Thoracic aorta (tissue), 2 donors: ENCODE measurements around the gene LIFR. TPM values are rescaled to one million over a fixed set of nuclear protein-coding genes. Genes with fewer than 3 reads are reported as not detected.
"Not testable (repeated sequence)": the region's sequence is repeated elsewhere in the genome, so short reads cannot be mapped to it uniquely, and the experiment has no call there.

ENCODE experiments used
- ATAC-seq: fragments of 150-250 bp; one replicate; pipeline ENCODE4 v1.8.0; 2017; ENCODE audit warnings: low read depth; ENCODE audit not compliant: insufficient number of reproducible peaks, low FRiP score
- DNase-seq: peaks from one replicate; pipeline ENCODE4 v3.0.0-alpha.2; 2020; ENCODE audit warnings: low spot score
- H3K27ac ChIP-seq, 2 donors: fragments of 200-600 bp; sonication (generic); 1 replicate in 1 of 2; 2 replicates in 1 of 2; pipeline ENCODE4 v1.5.1; 2016; ENCODE audit warnings: mild to moderate bottlenecking in 2 of 2, moderate library complexity in 2 of 2
- H3K27me3 ChIP-seq: fragments of 200-600 bp; sonication (generic); replicated peaks from 2 replicates; pipeline ENCODE4 v1.6.0; 2016; ENCODE audit warnings: mild to moderate bottlenecking; ENCODE audit not compliant: insufficient read depth
- H3K36me3 ChIP-seq: fragments of 200-600 bp; sonication (generic); one replicate; pipeline ENCODE4 v1.5.1; 2016
- H3K4me1 ChIP-seq, 2 donors: fragments of 200-600 bp; sonication (generic); 1 replicate in 1 of 2; 2 replicates in 1 of 2; pipeline versions ENCODE4 v1.5.1 to v1.6.0; 2016; ENCODE audit warnings: low read depth in 2 of 2, mild to moderate bottlenecking in 1 of 2; ENCODE audit not compliant: control insufficient read depth in 1 of 2
- H3K4me3 ChIP-seq: fragments of 200-600 bp; sonication (generic); 2 replicates; pipeline ENCODE4 v1.5.1; 2016; ENCODE audit warnings: mild to moderate bottlenecking
- H3K9me3 ChIP-seq: fragments of 200-600 bp; sonication (generic); 2 replicates; pipeline ENCODE4 v1.5.1; 2016
- CTCF ChIP-seq: fragments of 200-600 bp; sonication (generic); IDR thresholded peaks from one replicate; pipeline ENCODE4 v1.5.1; 2019; ENCODE audit warnings: antibody characterized with exemption
- total RNA-seq, 2 donors: library from RNA; depleted of rRNA; stranded (reverse); fragments of >200 nt; gene quantifications; one replicate each; pipeline versions ENCODE4 v1.1.0 to v1.2.3, GENCODE V29; 2016

LIFR gene
- total RNA-seq, 2 donors from 2014 or later = 61.1 to 110 TPM

GRCh38 chr5:38575476-38575875 is 19.0 kb upstream of the LIFR start:
- DNase-seq = no peak
- Histone ChIP-seq H3K4me1 (no peaks in the 10 kb centered on the region), H3K9me3 (no peaks in the 10 kb centered on the region), H3K27me3 (no peaks in the 10 kb centered on the region), H3K36me3 (no peaks in the 10 kb centered on the region), H3K4me3 (no peak overlapping the region), H3K27ac (no peak overlapping the region)
- no peak for ATAC-seq
- no peak for TF ChIP-seq CTCF

GRCh38 chr5:38574009-38574408 is 17.6 kb upstream of the LIFR start:
- no peak for TF ChIP-seq CTCF
- Histone ChIP-seq H3K27ac (no peak overlapping the region), H3K9me3 (no peaks in the 10 kb centered on the region)

GRCh38 chr5:38573521-38573920 is 17.1 kb upstream of the LIFR start:
- H3K9me3 ChIP-seq = no peaks in the 10 kb centered on the region
- H3K36me3 ChIP-seq = no peaks in the 10 kb centered on the region
- no peak overlapping the region for H3K27ac ChIP-seq
- H3K4me1 ChIP-seq = no peaks in the 10 kb centered on the region
- H3K27me3 ChIP-seq = no peaks in the 10 kb centered on the region
- TF ChIP-seq CTCF = no peak
- no peak for DNase-seq
- no peak overlapping the region for H3K4me3 ChIP-seq
- ATAC-seq = no peak

More at GRCh38 chr5:38574009-38574408, 17.6 kb upstream of the LIFR start:
- Histone ChIP-seq H3K4me1 (no peaks in the 10 kb centered on the region), H3K36me3 (no peaks in the 10 kb centered on the region), H3K27me3 (no peaks in the 10 kb centered on the region), H3K4me3 (no peak overlapping the region)
- DNase-seq (no peak), ATAC-seq (no peak)

GRCh38 chr5:38569180-38569579 is 12.7 kb upstream of the LIFR start:
- Histone ChIP-seq H3K36me3 (no peaks in the 10 kb centered on the region), H3K27me3 (no peaks in the 10 kb centered on the region), H3K4me3 (no peak overlapping the region), H3K4me1 (no peaks in the 10 kb centered on the region), H3K9me3 (no peaks in the 10 kb centered on the region), H3K27ac (no peak overlapping the region)
- DNase-seq (no peak), ATAC-seq (no peak)
- no peak for TF ChIP-seq CTCF

GRCh38 chr5:38567306-38567705 is 10.9 kb upstream of the LIFR start:
- H3K4me1 ChIP-seq, H3K27me3 ChIP-seq, H3K9me3 ChIP-seq, H3K4me3 ChIP-seq, DNase-seq, ATAC-seq, H3K27ac ChIP-seq, H3K36me3 ChIP-seq: not testable (repeated sequence)

GRCh38 chr5:38563624-38564023 is 7.2 kb upstream of the LIFR start:
- Histone ChIP-seq H3K27ac (no peak overlapping the region), H3K27me3 (no peaks in the 10 kb centered on the region), H3K4me1 (no peaks in the 10 kb centered on the region), H3K36me3 (no peaks in the 10 kb centered on the region), H3K9me3 (no peaks in the 10 kb centered on the region), H3K4me3 (no peak overlapping the region)
- no peak for ATAC-seq
- DNase-seq = no peak
- no peak for TF ChIP-seq CTCF
